HepG2 (cell line): Measurements from ENCODE around the gene VILL. TPM values are rescaled to one million over a fixed set of nuclear protein-coding genes. Genes with fewer than 3 reads are reported as not detected.

ENCODE experiments used
- ATF7 ChIP-seq, 2 experiments: fragments of 450-650 bp in 1 of 2; sonication (generic) in 1 of 2; formaldehyde crosslinking in 1 of 2; IDR thresholded peaks; 2 replicates each; pipeline versions ENCODE4 v1.4.0 to v1.6.1; 2016 to 2020; ENCODE audit warnings: antibody characterized with exemption in 1 of 2, mild to moderate bottlenecking in 1 of 2, missing genetic modification reagents in 1 of 2
- BRF2 ChIP-seq: sonication (generic); formaldehyde crosslinking; IDR thresholded peaks from 2 replicates; pipeline ENCODE4 v1.8.1; 2022; ENCODE audit warnings: mild to moderate bottlenecking, missing genetic modification reagents
- E2F5 ChIP-seq: sonication (generic); formaldehyde crosslinking; conservative IDR thresholded peaks from 2 replicates; pipeline ENCODE4 v1.4.0; 2020; ENCODE audit warnings: missing genetic modification reagents
- ELK4 ChIP-seq: sonication (generic); formaldehyde crosslinking; IDR thresholded peaks from 2 replicates; pipeline ENCODE4 v1.9.0; 2021; ENCODE audit warnings: missing genetic modification reagents, borderline replicate concordance
- FOXA3 ChIP-seq: IDR thresholded peaks from 2 replicates; pipeline ENCODE4 v1.6.1; 2016; ENCODE audit warnings: missing genetic modification reagents, missing compliant biosample characterization
- HBP1 ChIP-seq: IDR thresholded peaks from 2 replicates; pipeline ENCODE4 v1.6.1; 2016; ENCODE audit warnings: low read depth, control low read depth
- RARG ChIP-seq: sonication (generic); formaldehyde crosslinking; IDR thresholded peaks from 2 replicates; pipeline ENCODE4 v1.4.0; 2020; ENCODE audit warnings: low read depth, mild to moderate bottlenecking, missing genetic modification reagents
- RXRA ChIP-seq: sonication (generic); formaldehyde crosslinking; IDR thresholded peaks from 2 replicates; pipeline ENCODE4 v1.5.1; 2020; ENCODE audit warnings: missing genetic modification reagents
- STAT6 ChIP-seq: sonication (generic); formaldehyde crosslinking; IDR thresholded peaks from 2 replicates; pipeline ENCODE4 v1.4.0; 2020; ENCODE audit warnings: missing genetic modification reagents, mild to moderate bottlenecking, borderline replicate concordance
- TFDP2 ChIP-seq: sonication (generic); formaldehyde crosslinking; IDR thresholded peaks from 2 replicates; pipeline ENCODE4 v1.4.0; 2020; ENCODE audit warnings: missing genetic modification reagents
- ZNF160 ChIP-seq: sonication (generic); formaldehyde crosslinking; IDR thresholded peaks from 2 replicates; pipeline ENCODE4 v1.8.0; 2022; ENCODE audit warnings: mild to moderate bottlenecking, inconsistent platforms, missing genetic modification reagents
- ZNF180 ChIP-seq: sonication (generic); formaldehyde crosslinking; IDR thresholded peaks from 2 replicates; pipeline ENCODE4 v1.4.0; 2020; ENCODE audit warnings: low read depth, missing genetic modification reagents, borderline replicate concordance
- ZNF800 ChIP-seq: sonication (generic); formaldehyde crosslinking; IDR thresholded peaks from 2 replicates; pipeline ENCODE4 v1.4.0; 2020; ENCODE audit warnings: missing genetic modification reagents
- polyA plus RNA-seq, 8 experiments: library from polyadenylated mRNA; depleted of rRNA in 3 of 8; stranded (reverse) in 7 of 8; unstranded in 1 of 8; fragments of >200 nt; fragmentation: Illumina TruSeq in 4 of 8; extraction: Trizol in 4 of 8; gene quantifications; 2 replicates each; pipeline versions ENCODE4 v1.2.1 to v1.2.3, GENCODE V29; 2011 to 2016; ENCODE audit warnings: low read depth in 4 of 8, missing spikeins in 1 of 8, mixed read lengths in 1 of 8; ENCODE audit not compliant: insufficient read depth in 1 of 8
- total RNA-seq, 5 experiments: library from RNA; depleted of rRNA; stranded (reverse); fragments of >200 nt; fragmentation: Illumina TruSeq; extraction: Trizol; gene quantifications; 2 replicates each; pipeline ENCODE4 v1.2.3, GENCODE V29; 2016; ENCODE audit warnings: low read depth in 1 of 5

VILL gene
- total and polyA plus RNA-seq, 2 of the 13 experiments (the other 11 are each of a cell fraction or from before 2014, with no cell fraction given), result 3.2 to 5.3 TPM

GRCh38 chr3:38004415-38005075 lies 14.0 kb downstream of the VILL start (continued):
- no peak for TF ChIP-seq BRF2 (CRISPR knock-in tag)
- no peak for TF ChIP-seq ZNF180
- no peak for TF ChIP-seq STAT6 (CRISPR knock-in tag)
- no peak for TF ChIP-seq ZNF160 (CRISPR knock-in tag)
- peak; percentile 85 for TF ChIP-seq FOXA3 (CRISPR knock-in tag)
- TF ChIP-seq ELK4 (CRISPR knock-in tag), result no peak
- no peak for TF ChIP-seq ATF7 (IDR thresholded peaks at IDR 0.05)
- 0 out of 2 replicates have a peak, but pooled peaks have one; percentile 6 for TF ChIP-seq ATF7 (CRISPR knock-in tag; IDR thresholded peaks at IDR 0.05)
- TF ChIP-seq RXRA (CRISPR knock-in tag), result no peak; the same call in 1 of the 2 replicates
- no peak; the same call in 1 of the 2 replicates for TF ChIP-seq ZNF800 (CRISPR knock-in tag)
- no peak for TF ChIP-seq E2F5
- peak; percentile 53; the same call in 1 of the 2 replicates for TF ChIP-seq HBP1 (CRISPR knock-in tag)
- peak; percentile 39; the same call in 1 of the 2 replicates for TF ChIP-seq TFDP2 (CRISPR knock-in tag)
- no peak for TF ChIP-seq RARG (CRISPR knock-in tag)
